Heart left ventricle (tissue), 16 donors: Measurements from ENCODE around the gene ZBTB18. TPM values are rescaled to one million over a fixed set of nuclear protein-coding genes. Genes with fewer than 3 reads are reported as not detected.

Source experiments
- ATAC-seq, 4 donors: fragments of 200-7000 bp; cut with Tn5 transposase; one replicate each; pipeline ENCODE4 v1.9.1; 2020 to 2022; ENCODE audit warnings: moderate library complexity in 4 of 4, mild to moderate bottlenecking in 3 of 4, moderate number of reproducible peaks in 1 of 4
- DNase-seq, 5 donors: peaks; one replicate each; pipeline ENCODE4 v3.0.0-alpha.2; 2020
- H3K27ac ChIP-seq, 12 donors: fragments of 200-600 bp; sonication (generic) in 4 of 12; one replicate each; pipeline versions ENCODE4 v1.5.0 to v1.8.0; 2016 to 2022; ENCODE audit warnings: mild to moderate bottlenecking in 2 of 12
- H3K27me3 ChIP-seq, 9 donors: fragments of 200-600 bp; sonication (generic) in 2 of 9; one replicate each; pipeline versions ENCODE4 v1.5.1 to v1.8.0; 2016 to 2022; ENCODE audit warnings: mild to moderate bottlenecking in 3 of 9
- H3K36me3 ChIP-seq, 9 donors: fragments of 200-600 bp; sonication (generic) in 2 of 9; one replicate each; pipeline versions ENCODE4 v1.5.0 to v1.8.0; 2018 to 2022; ENCODE audit warnings: mild to moderate bottlenecking in 2 of 9
- H3K4me1 ChIP-seq, 12 donors: fragments of 200-600 bp; sonication (generic) in 4 of 12; one replicate each; pipeline versions ENCODE4 v1.5.0 to v1.8.0; 2016 to 2022; ENCODE audit warnings: mild to moderate bottlenecking in 3 of 12
- H3K4me3 ChIP-seq, 12 donors: fragments of 200-600 bp; sonication (generic) in 4 of 12; one replicate each; pipeline versions ENCODE4 v1.5.0 to v1.8.0; 2017 to 2022; ENCODE audit warnings: mild to moderate bottlenecking in 9 of 12, moderate library complexity in 4 of 12
- H3K9me3 ChIP-seq, 12 donors: fragments of 200-600 bp; sonication (generic) in 4 of 12; one replicate each; pipeline versions ENCODE4 v1.5.0 to v1.8.0; 2016 to 2022; ENCODE audit warnings: mild to moderate bottlenecking in 1 of 12
- CTCF ChIP-seq, 12 donors: fragments of 200-600 bp; sonication (generic) in 4 of 12; IDR thresholded peaks; one replicate each; pipeline versions ENCODE4 v1.5.0 to v1.8.0; 2018 to 2022; ENCODE audit warnings: antibody characterized with exemption in 12 of 12, mild to moderate bottlenecking in 5 of 12
- POLR2A ChIP-seq, 2 donors: fragments of 450-650 bp; IDR thresholded peaks; one replicate each; pipeline ENCODE4 v1.6.1; 2017; ENCODE audit warnings: antibody characterized with exemption in 2 of 2, mild to moderate bottlenecking in 2 of 2, moderate library complexity in 2 of 2
- WGBS, 4 donors: extraction: QIAGEN DNeasy Blood & Tissue Kit in 2 of 4; methylation state at CpG; one replicate each; pipeline versions ENCODE4 v1.1.5 to v1.1.7; 2013 to 2018; 5-methylcytosine and 5-hydroxymethylcytosine counted together
- intact Hi-C, 10 donors: fragments of 100-400 bp; cut with DNase I; formaldehyde crosslinking; loops; one replicate each; pipeline versions ENCODE4 v1.11.1 to v1.14.2; 2022
- polyA plus RNA-seq, 2 donors: library from polyadenylated mRNA; stranded (reverse); fragments of 200-250 nt; gene quantifications; one replicate each; pipeline ENCODE4 v1.2.3, GENCODE V29; 2013
- total RNA-seq, 9 donors: library from RNA; depleted of rRNA in 2 of 9; stranded (reverse); fragments of >200 nt in 2 of 9; fragmentation: NEBNext Ultra II Directional in 3 of 9; extraction: Animal tissue kit (Norgen Biotek cat#: 25700) in 3 of 9; gene quantifications; one replicate each; pipeline versions ENCODE4 v1.1.0 to v1.2.4, GENCODE V29; 2016 to 2023
- donor health status: ischemic (EF 13 %, LVEDD 7.1; RV severe dilation, severe dysfunction).
- donor health status: healthy with polysubstance abuse.
- donor health status: DM: no; HTN: yes; CAD: no.
- donor health status: DM: no; HTN: no; CAD: no.
- donor health status: ischemic (EF 25% LVEDD 6.9; RV normal size, moderate dysfunction).
- donor health status: ischemic (EF 25% LVEDD 5.7; RV mildly dilated, moderate dysfunction).
- donor health status: healthy.
- donor health status: DM: yes; HTN: yes; CAD: no.
- donor health status: ischemic (EF 35%, LVEDD 5.7; RV mildly dilated, moderate dysfunction).
- donor health status: nonischemic (EF 11% LVEDD 7.7; RV severe dilation, severe dysfunction).
- donor health status: DM: yes; HTN: yes; CAD: no.
- donor health status: PGD.
- donor health status: ischemic (EF 29% LVEDD 5.4; RV normal size, mild dysfunction).
- donor health status: nonischemic (EF 23%, LVEDD 6.1; RV moderate dilation, normal function).

The ZBTB18 gene
- total and polyA plus RNA-seq, 11 donors = 12.5 to 29.2 (median 22.5) TPM

- no peaks in the 10 kb centered on the region for H3K27me3 ChIP-seq
- DNase-seq (no peak), ATAC-seq (no peak)
- intact Hi-C loops = loop anchor here in 5 of 10 donors (5.0 to 10.0 kb wide), 7 partner anchors 122 to 792 kb away; partner anchors contain the start of genes AKT3 (in 3 of the 5), CEP170 (in 1 of the 5) and SDCCAG8 (in 1 of the 5)
- H3K36me3 ChIP-seq = no peaks in the 10 kb centered on the region
- H3K27ac ChIP-seq = peak overlapping the region; percentile 95 to 100 (median 98)
- H3K9me3 ChIP-seq = no peaks in the 10 kb centered on the region
- no peak for TF ChIP-seq POLR2A (IDR thresholded peaks at IDR 0.05)
- no peak for TF ChIP-seq CTCF (IDR thresholded peaks at IDR 0.05)
- peak overlapping the region; percentile 70 to 97 (median 85) for H3K4me3 ChIP-seq
- peaks cover 5 to 31% (median 20%) of the 10 kb centered on the region in 12 donors for H3K4me1 ChIP-seq
- 13 to 15% (median 14%) methylated on average over 13 of the region's 13 CpGs for WGBS, 4 donors
Measured at GRCh38 chr1:244046907-244047611, 4.0 kb upstream of the ZBTB18 start.

- Histone ChIP-seq H3K9me3 (no peaks in the 10 kb centered on the region), H3K27ac (peak overlapping the region; percentile 95 to 100 (median 98)), H3K36me3 (no peaks in the 10 kb centered on the region), H3K4me1 (peaks cover 8 to 38% (median 24%) of the 10 kb centered on the region in 12 donors), H3K27me3 (no peaks in the 10 kb centered on the region), H3K4me3 (peak overlapping the region; percentile 70 to 97 (median 85))
- WGBS, 4 donors = 0 to 1% (median 0%) methylated on average over 21 to 54 of the region's 54 CpGs
- peak in 4 of 5 donors; percentile 69 to 79 (median 73) for DNase-seq
- ATAC-seq = peak; percentile 27 to 46 (median 43)
- peak in 1 of 12 donors; percentile 9 for TF ChIP-seq CTCF (IDR thresholded peaks at IDR 0.05)
- peak; percentile 77 to 98 for TF ChIP-seq POLR2A (IDR thresholded peaks at IDR 0.05)
- intact Hi-C loops = loop anchor here in 5 of 10 donors (1.0 to 10.0 kb wide), 8 partner anchors 123 to 793 kb away; partner anchors contain the start of genes AKT3 (in 3 of the 5), CEP170 (in 1 of the 5) and SDCCAG8 (in 1 of the 5)
Measured at GRCh38 chr1:244047621-244048255, 3.3 kb upstream of the ZBTB18 start.

- peak overlapping the region; percentile 95 to 100 (median 98) for H3K27ac ChIP-seq
- ATAC-seq (peak; percentile 97 to 99 (median 98)), DNase-seq (peak; percentile 99 to 100 (median 100))
- H3K4me1 ChIP-seq = peaks cover 8 to 43% (median 24%) of the 10 kb centered on the region in 12 donors
- WGBS, 4 donors = 0 to 1% (median 1%) methylated on average over 24 to 86 of the region's 109 CpGs
- TF ChIP-seq CTCF (IDR thresholded peaks at IDR 0.05) (no peak), POLR2A (IDR thresholded peaks at IDR 0.05) (no peak)
- intact Hi-C loops = loop anchor here in 5 of 10 donors (1.0 to 10.0 kb wide), 8 partner anchors 124 to 794 kb away; partner anchors contain the start of genes AKT3 (in 3 of the 5), CEP170 (in 1 of the 5) and SDCCAG8 (in 1 of the 5)
- H3K27me3 ChIP-seq = no peaks in the 10 kb centered on the region
- no peaks in the 10 kb centered on the region for H3K36me3 ChIP-seq
- H3K4me3 ChIP-seq = peak overlapping the region; percentile 54 to 97 (median 84)
- no peaks in the 10 kb centered on the region for H3K9me3 ChIP-seq
Measured at GRCh38 chr1:244048256-244049161, 2.6 kb upstream of the ZBTB18 start.
